MCF 10A (cell line): ENCODE measurements around the gene WSCD1. TPM values are rescaled to one million over a fixed set of nuclear protein-coding genes. Genes with fewer than 3 reads are reported as not detected.

Experiments used
- BruUV-seq: library from RNA; stranded (reverse); fragments of 400-500 nt; replicated peaks from 2 replicates; lab custom pipeline; 2021; lab: Mats Ljungman, UMichigan
- CTCF ChIA-PET: fragments of 300-600 bp; sonication (Branson Sonifier 250); formaldehyde crosslinking; extraction: SDS; loops from one replicate; lab custom pipeline; 2021; ENCODE audit warnings: antibody characterized with exemption, inconsistent platforms; lab: Yijun Ruan, JAX
- POLR2A ChIA-PET: fragments of 300-600, 350-650 bp; sonication (Branson Sonifier 250); formaldehyde crosslinking; extraction: SDS; loops from one replicate; lab custom pipeline; 2020; ENCODE audit warnings: antibody characterized with exemption, inconsistent platforms; lab: Yijun Ruan, JAX
- DNase-seq: peaks from one replicate; pipeline ENCODE4 v3.0.0-alpha.2; 2018; ENCODE audit not compliant: unreplicated experiment
- H3K27ac Mint-ChIP-seq: one replicate; pipeline ENCODE4 v1.8.0; 2022; ENCODE audit warnings: mild to moderate bottlenecking, low read depth, mixed read lengths; ENCODE audit not compliant: unreplicated experiment
- H3K27me3 Mint-ChIP-seq: one replicate; pipeline ENCODE4 v1.8.0; 2022; ENCODE audit warnings: mixed read lengths; ENCODE audit not compliant: insufficient read depth, unreplicated experiment
- H3K36me3 Mint-ChIP-seq: one replicate; pipeline ENCODE4 v1.8.0; 2022; ENCODE audit warnings: mild to moderate bottlenecking, moderate library complexity, mixed read lengths; ENCODE audit not compliant: insufficient read depth, unreplicated experiment
- H3K4me1 Mint-ChIP-seq: one replicate; pipeline ENCODE4 v1.8.0; 2022; ENCODE audit warnings: mixed read lengths; ENCODE audit not compliant: insufficient read depth, unreplicated experiment
- H3K4me3 Mint-ChIP-seq: one replicate; pipeline ENCODE4 v1.8.0; 2022; ENCODE audit warnings: mild to moderate bottlenecking, moderate library complexity, mixed read lengths; ENCODE audit not compliant: unreplicated experiment
- H3K9me3 Mint-ChIP-seq: one replicate; pipeline ENCODE4 v1.8.0; 2022; ENCODE audit warnings: mixed read lengths; ENCODE audit not compliant: unreplicated experiment
- intact Hi-C: fragments of 100-400 bp; cut with micrococcal nuclease; formaldehyde crosslinking; loops from 2 replicates; pipeline ENCODE4 v1.14.1; 2022
- total RNA-seq: library from RNA; stranded (reverse); gene quantifications from 2 replicates; pipeline ENCODE4 v1.2.3, GENCODE V29; 2022
- TF ChIP-seq, protein P1 (sequence below): fragments of 200-600 bp; IDR thresholded peaks from one replicate; pipeline ENCODE4 v1.8.0; 2022; ENCODE audit warnings: antibody characterized with exemption, mild to moderate bottlenecking; ENCODE audit not compliant: unreplicated experiment

WSCD1 gene
- total RNA-seq, 1 experiment from 2014 or later = not detected

DNA sequence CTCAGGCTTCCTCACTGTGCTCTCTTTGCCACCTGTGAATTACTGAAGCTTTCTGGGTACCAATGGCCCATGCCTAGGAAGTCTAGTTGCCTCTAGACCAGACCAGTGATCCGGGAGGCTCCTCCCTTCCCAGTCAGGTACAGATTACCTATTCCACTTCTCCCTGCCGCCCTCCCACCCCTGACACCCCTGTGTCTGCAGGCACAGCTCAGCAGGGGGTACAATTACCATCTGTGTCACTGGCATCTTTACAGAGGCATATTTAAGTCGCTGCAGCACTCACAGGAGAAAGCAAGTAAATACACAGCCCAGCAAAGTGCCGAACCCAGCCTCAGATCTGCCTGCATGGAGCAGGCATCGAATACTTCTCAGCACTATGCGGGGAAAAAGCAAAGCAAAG, 5.3 kb upstream of the WSCD1 start:
- H3K9me3 Mint-ChIP-seq = no peaks in the 10 kb centered on the region
- no peak for DNase-seq
- no peak overlapping the region for H3K27ac Mint-ChIP-seq
- H3K4me1 Mint-ChIP-seq = peaks cover 19% of the 10 kb centered on the region
- no peak overlapping the region for H3K4me3 Mint-ChIP-seq
- H3K36me3 Mint-ChIP-seq = no peaks in the 10 kb centered on the region
- BruUV-seq = no TSS peak
- ChIA-PET POLR2A (no interaction called here), CTCF (no interaction called here)
- intact Hi-C loops = loop anchor here (10.0 kb wide), 2 partner anchors 210 to 290 kb away; no protein-coding TSS in a partner anchor
- H3K27me3 Mint-ChIP-seq = peaks cover 89% of the 10 kb centered on the region
- TF ChIP-seq, protein P1, sequence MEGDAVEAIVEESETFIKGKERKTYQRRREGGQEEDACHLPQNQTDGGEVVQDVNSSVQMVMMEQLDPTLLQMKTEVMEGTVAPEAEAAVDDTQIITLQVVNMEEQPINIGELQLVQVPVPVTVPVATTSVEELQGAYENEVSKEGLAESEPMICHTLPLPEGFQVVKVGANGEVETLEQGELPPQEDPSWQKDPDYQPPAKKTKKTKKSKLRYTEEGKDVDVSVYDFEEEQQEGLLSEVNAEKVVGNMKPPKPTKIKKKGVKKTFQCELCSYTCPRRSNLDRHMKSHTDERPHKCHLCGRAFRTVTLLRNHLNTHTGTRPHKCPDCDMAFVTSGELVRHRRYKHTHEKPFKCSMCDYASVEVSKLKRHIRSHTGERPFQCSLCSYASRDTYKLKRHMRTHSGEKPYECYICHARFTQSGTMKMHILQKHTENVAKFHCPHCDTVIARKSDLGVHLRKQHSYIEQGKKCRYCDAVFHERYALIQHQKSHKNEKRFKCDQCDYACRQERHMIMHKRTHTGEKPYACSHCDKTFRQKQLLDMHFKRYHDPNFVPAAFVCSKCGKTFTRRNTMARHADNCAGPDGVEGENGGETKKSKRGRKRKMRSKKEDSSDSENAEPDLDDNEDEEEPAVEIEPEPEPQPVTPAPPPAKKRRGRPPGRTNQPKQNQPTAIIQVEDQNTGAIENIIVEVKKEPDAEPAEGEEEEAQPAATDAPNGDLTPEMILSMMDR = no peak

DNA sequence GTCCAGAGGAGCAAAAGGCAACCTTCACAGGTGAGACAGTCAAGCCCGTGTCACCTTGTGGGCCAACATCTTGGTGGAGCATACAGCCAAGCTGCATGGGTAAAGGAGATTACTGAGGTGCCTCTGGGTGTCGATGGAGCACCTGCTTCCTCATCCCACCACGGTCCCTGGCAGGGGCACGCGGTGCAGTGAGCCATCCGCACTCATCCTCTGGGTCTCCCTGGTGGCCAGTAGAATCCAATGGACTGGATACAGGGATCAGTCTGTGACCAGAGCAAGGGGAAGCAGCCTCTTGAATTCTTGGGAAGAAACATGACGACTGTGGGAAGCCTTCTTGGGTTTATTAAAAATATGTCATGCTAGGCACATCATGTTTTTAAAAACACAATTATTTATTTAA, 4.8 kb upstream of the WSCD1 start:
- Mint-ChIP-seq H3K27me3 (peaks cover 89% of the 10 kb centered on the region), H3K4me1 (peaks cover 20% of the 10 kb centered on the region), H3K27ac (no peak overlapping the region), H3K36me3 (no peaks in the 10 kb centered on the region), H3K4me3 (no peak overlapping the region), H3K9me3 (no peaks in the 10 kb centered on the region)
- intact Hi-C loops = loop anchor here (10.0 kb wide), 2 partner anchors 209 to 291 kb away; no protein-coding TSS in a partner anchor
- ChIA-PET POLR2A (no interaction called here), CTCF (interaction anchor here (0.6 kb wide), 1 partner anchor 267 kb away, joined by 3 read pairs; no protein-coding TSS in a partner anchor)
- no TSS peak for BruUV-seq
- DNase-seq = no peak
- TF ChIP-seq, protein P1 = no peak

DNA sequence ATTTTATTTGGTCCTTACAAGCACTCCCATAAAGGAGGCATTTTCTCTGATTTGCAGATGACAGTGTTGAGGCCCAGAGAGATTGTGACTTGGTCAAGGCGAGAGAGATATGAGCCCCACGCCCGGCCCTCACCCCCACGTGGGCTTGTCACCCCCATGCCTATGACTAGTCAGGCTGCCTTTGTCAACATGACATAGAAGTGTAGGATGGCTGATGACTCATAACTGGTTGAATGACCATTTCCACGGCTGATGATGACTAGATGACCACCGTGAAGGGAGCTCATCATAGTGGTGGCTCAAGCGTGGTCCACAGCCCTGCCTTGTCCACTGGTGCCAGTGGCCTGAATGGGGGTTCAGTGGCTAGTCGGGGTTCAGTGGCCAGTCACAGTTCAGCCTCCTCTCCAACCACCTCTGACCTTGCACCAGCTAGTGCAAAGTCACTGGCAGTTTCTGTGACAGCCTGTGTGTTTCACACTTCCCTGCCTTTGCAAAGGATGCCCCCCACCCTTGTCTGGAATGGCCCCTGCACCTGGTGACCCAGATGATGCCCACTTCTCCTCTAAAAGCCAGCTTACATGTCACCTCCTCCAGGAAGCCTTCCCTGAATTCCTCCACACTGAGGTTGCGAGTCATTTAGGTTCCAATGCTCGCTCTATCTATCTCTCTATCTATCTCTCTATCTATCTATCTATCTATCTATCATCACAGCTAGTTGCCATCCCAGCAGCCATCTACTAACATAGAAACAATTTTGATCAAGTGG, 3.8 kb upstream of the WSCD1 start:
- ChIA-PET POLR2A (no interaction called here), CTCF (interaction anchor here (0.6 to 0.8 kb wide), 3 partner anchors 8 to 475 kb away, joined by 3 read pairs; no protein-coding TSS in a partner anchor)
- Mint-ChIP-seq H3K9me3 (no peaks in the 10 kb centered on the region), H3K27me3 (peaks cover 88% of the 10 kb centered on the region), H3K4me1 (peaks cover 16% of the 10 kb centered on the region), H3K36me3 (no peaks in the 10 kb centered on the region), H3K4me3 (no peak overlapping the region), H3K27ac (no peak overlapping the region)
- intact Hi-C loops = loop anchor here (10.0 kb wide), 2 partner anchors 208 to 292 kb away; no protein-coding TSS in a partner anchor
- DNase-seq = no peak
- no TSS peak for BruUV-seq
- TF ChIP-seq, protein P1 = no peak

DNA sequence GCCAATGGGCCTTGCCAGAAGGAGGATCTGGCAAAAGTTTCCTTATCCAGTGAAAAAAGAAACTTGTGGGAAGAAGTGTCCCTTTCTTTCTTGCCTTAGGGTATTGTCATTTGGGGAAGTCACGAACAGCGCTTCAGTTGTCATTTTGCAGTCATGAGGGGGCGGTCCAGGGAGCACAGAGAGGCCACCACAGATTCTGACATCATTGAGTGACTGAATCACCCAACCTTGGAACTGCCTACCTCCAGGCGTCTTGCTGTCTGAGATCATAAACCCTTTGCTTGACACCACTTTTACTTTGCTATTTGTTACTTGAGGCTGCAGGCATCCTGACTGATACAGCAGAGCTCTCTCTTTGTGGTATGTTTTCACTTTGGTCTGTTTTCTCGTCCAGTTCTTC, 3.1 kb upstream of the WSCD1 start:
- ChIA-PET POLR2A (no interaction called here), CTCF (interaction anchor here (0.6 kb wide), 2 partner anchors 32 to 475 kb away, joined by 3 read pairs; no protein-coding TSS in a partner anchor)
- no TSS peak for BruUV-seq
- no peak for DNase-seq
- H3K36me3 Mint-ChIP-seq = no peaks in the 10 kb centered on the region
- H3K27ac Mint-ChIP-seq = no peak overlapping the region
- no peak overlapping the region for H3K4me3 Mint-ChIP-seq
- TF ChIP-seq, protein P1 = no peak
- peaks cover 84% of the 10 kb centered on the region for H3K27me3 Mint-ChIP-seq
- H3K4me1 Mint-ChIP-seq = peaks cover 12% of the 10 kb centered on the region
- H3K9me3 Mint-ChIP-seq = no peaks in the 10 kb centered on the region
- intact Hi-C loops = loop anchor here (10.0 kb wide), 2 partner anchors 208 to 292 kb away; no protein-coding TSS in a partner anchor
